Neural cell (in vitro differentiated cells): Measurements from ENCODE around the gene NKD1. TPM values are rescaled to one million over a fixed set of nuclear protein-coding genes. Genes with fewer than 3 reads are reported as not detected.

Experiments used
- H2AFZ ChIP-seq: fragments of 200-600, 300-800 bp; sonication (generic), shearing (Covaris generic); 2 replicates; pipeline ENCODE4 v1.6.0; 2014; ENCODE audit warnings: low read depth, mild to moderate bottlenecking, antibody characterized with exemption, low read length, moderate library complexity
- H3F3A ChIP-seq: fragments of 200-600 bp; shearing (Covaris generic); 2 replicates; pipeline ENCODE4 v1.6.1; 2016; ENCODE audit warnings: mild to moderate bottlenecking, moderate library complexity, mixed read lengths, antibody characterized with exemption, low read length; ENCODE audit not compliant: insufficient read depth, poor library complexity, severe bottlenecking
- H3K27ac ChIP-seq: fragments of 200-600, 300-800 bp; sonication (generic), shearing (Covaris generic); 2 replicates; pipeline ENCODE4 v1.5.1; 2014; ENCODE audit warnings: mild to moderate bottlenecking, low read length, moderate library complexity
- H3K27me3 ChIP-seq: fragments of 300-800, 200-600 bp; sonication (generic), shearing (Covaris generic); 2 replicates; pipeline ENCODE4 v1.6.0; 2014; ENCODE audit warnings: mild to moderate bottlenecking, low read depth, low read length, moderate library complexity; ENCODE audit not compliant: insufficient read depth
- H3K36me3 ChIP-seq: fragments of 300-800, 200-600 bp; sonication (generic), shearing (Covaris generic); 2 replicates; pipeline ENCODE4 v1.5.1; 2014; ENCODE audit warnings: mild to moderate bottlenecking, antibody characterized with exemption, low read length, moderate library complexity; ENCODE audit not compliant: insufficient read depth
- H3K4me2 ChIP-seq: fragments of 300-800, 200-600 bp; sonication (generic), shearing (Covaris generic); 2 replicates; pipeline ENCODE4 v1.6.0; 2014; ENCODE audit warnings: mild to moderate bottlenecking, low read length
- H3K4me3 ChIP-seq: fragments of 300-800, 200-600 bp; sonication (generic), shearing (Covaris generic); 2 replicates; pipeline ENCODE4 v1.5.1; 2014; ENCODE audit warnings: mild to moderate bottlenecking, low read length, moderate library complexity
- H3K79me2 ChIP-seq: fragments of 200-600 bp; shearing (Covaris generic); replicated peaks from 2 replicates; pipeline ENCODE4 v1.6.0; 2014; ENCODE audit warnings: mild to moderate bottlenecking, low read length, moderate library complexity; ENCODE audit not compliant: insufficient read depth
- H3K9ac ChIP-seq: fragments of 300-800, 200-600 bp; sonication (generic), shearing (Covaris generic); 2 replicates; pipeline ENCODE4 v1.6.1; 2016; ENCODE audit warnings: mild to moderate bottlenecking, low read length, mixed read lengths
- H3K9me2 ChIP-seq: fragments of 200-600 bp; shearing (Covaris generic); 2 replicates; pipeline ENCODE4 v1.6.1; 2016; ENCODE audit warnings: mild to moderate bottlenecking, low read length, mixed read lengths; ENCODE audit not compliant: insufficient read depth
- H3K9me3 ChIP-seq: fragments of 200-600, 300-800 bp; sonication (generic), shearing (Covaris generic); 2 replicates; pipeline ENCODE4 v1.6.1; 2016; ENCODE audit warnings: mild to moderate bottlenecking, mixed run types, low read length, moderate library complexity, mixed read lengths
- H4K20me1 ChIP-seq: fragments of 200-600 bp; shearing (Covaris generic); 2 replicates; pipeline ENCODE4 v1.6.1; 2016; ENCODE audit warnings: mild to moderate bottlenecking, mixed run types; ENCODE audit not compliant: insufficient read depth
- EP300 ChIP-seq: fragments of 450-650 bp; conservative IDR thresholded peaks from 2 replicates; pipeline ENCODE4 v1.6.1; 2014; ENCODE audit warnings: antibody characterized with exemption, mild to moderate bottlenecking, moderate library complexity; ENCODE audit not compliant: poor library complexity, severe bottlenecking
- EZH2 ChIP-seq: fragments of 200-600, 300-800 bp; shearing (Covaris generic), sonication (generic); IDR thresholded peaks from 2 replicates; pipeline ENCODE4 v1.6.1; 2014; ENCODE audit warnings: antibody characterized with exemption, low read length, borderline replicate concordance, mild to moderate bottlenecking; ENCODE audit not compliant: insufficient read depth, poor library complexity, severe bottlenecking
- MXI1 ChIP-seq: fragments of 450-650 bp; conservative IDR thresholded peaks from 2 replicates; pipeline ENCODE4 v1.6.1; 2014; ENCODE audit warnings: antibody characterized with exemption, mild to moderate bottlenecking; ENCODE audit not compliant: poor library complexity, severe bottlenecking
- POLR2AphosphoS5 ChIP-seq: IDR thresholded peaks from 2 replicates; pipeline ENCODE4 v1.6.1; 2012
- RAD21 ChIP-seq: fragments of 450-650 bp; conservative IDR thresholded peaks from 2 replicates; pipeline ENCODE4 v1.6.1; 2014; ENCODE audit warnings: antibody characterized with exemption, mild to moderate bottlenecking, moderate library complexity
- SMC3 ChIP-seq: fragments of 450-650 bp; conservative IDR thresholded peaks from 2 replicates; pipeline ENCODE4 v1.6.1; 2014; ENCODE audit warnings: antibody characterized with exemption, mild to moderate bottlenecking, moderate library complexity; ENCODE audit not compliant: poor library complexity
- TAF1 ChIP-seq: IDR thresholded peaks from 2 replicates; pipeline ENCODE4 v1.6.1; 2012; ENCODE audit warnings: low read depth
- polyA plus RNA-seq: library from polyadenylated mRNA; depleted of rRNA; stranded (reverse); fragments of >200 nt; gene quantifications from 2 replicates; pipeline ENCODE4 v1.2.3, GENCODE V29; 2014
- TF ChIP-seq, protein P1 (sequence below): fragments of 450-650 bp; IDR thresholded peaks from 2 replicates; pipeline ENCODE4 v1.5.1; 2014; ENCODE audit warnings: antibody characterized with exemption, mild to moderate bottlenecking, moderate library complexity; ENCODE audit not compliant: poor library complexity, severe bottlenecking
- TF ChIP-seq, protein P2 (sequence below): IDR thresholded peaks from 2 replicates; pipeline ENCODE4 v1.6.1; 2012; ENCODE audit warnings: borderline replicate concordance

The NKD1 gene
- polyA plus RNA-seq, 1 donor from 2014 or later = 1.1 TPM

DNA sequence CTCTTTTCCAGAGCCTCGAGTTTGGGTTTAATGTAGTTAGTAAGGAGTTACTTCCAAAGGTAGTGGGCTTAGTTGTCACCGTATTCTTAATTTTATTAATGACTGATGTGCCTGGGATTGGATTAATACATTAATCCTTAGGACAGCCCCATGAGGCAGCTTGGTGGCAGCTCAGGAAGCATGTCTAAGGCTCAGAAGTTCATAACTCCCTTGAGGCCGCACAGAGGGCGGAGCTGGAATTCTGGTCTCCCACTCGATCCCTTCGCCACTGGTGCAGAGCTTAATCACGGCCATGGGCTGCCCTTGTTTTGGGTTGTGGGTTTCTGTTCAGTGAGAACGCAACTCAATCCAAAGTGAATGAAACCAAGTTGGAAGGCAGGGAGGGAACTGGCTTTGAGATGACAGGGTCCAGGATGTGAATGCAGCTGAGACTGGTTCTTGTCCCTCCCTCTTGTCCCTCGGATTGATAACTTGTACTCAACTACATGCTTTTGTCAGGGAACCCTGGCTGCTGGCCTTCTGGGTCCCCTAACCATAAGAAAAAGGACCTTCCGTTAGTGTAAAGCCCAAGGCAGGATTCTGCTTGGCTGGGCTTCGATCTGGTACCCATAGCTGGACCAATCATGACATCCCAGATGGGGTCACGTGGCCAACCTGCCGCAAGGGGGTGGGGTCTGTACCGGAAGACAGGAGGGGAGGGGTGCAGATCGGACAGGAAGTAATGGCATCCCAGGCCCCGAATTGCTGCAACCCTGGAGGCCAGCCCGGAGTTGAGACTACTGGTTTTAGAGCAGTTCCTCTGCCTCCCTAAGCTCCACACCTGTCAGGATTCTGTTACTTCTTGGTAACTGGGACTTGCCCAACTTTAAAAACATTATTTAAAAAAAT is 87.6 kb downstream of the NKD1 start:
- Histone ChIP-seq H4K20me1 (no peaks in the 10 kb centered on the region), H2AFZ (no peak overlapping the region), H3K36me3 (no peaks in the 10 kb centered on the region), H3K9me3 (no peaks in the 10 kb centered on the region), H3K27ac (no peak overlapping the region), H3K4me3 (no peak overlapping the region), H3K79me2 (no peaks in the 10 kb centered on the region), H3K9ac (no peak overlapping the region), H3F3A (no peaks in the 10 kb centered on the region), H3K9me2 (no peaks in the 10 kb centered on the region), H3K27me3 (no peaks in the 10 kb centered on the region), H3K4me2 (no peak overlapping the region)
- no peak for TF ChIP-seq SMC3
- no peak for TF ChIP-seq EP300
- TF ChIP-seq RAD21 = no peak
- no peak for TF ChIP-seq TAF1
- TF ChIP-seq, protein P1, sequence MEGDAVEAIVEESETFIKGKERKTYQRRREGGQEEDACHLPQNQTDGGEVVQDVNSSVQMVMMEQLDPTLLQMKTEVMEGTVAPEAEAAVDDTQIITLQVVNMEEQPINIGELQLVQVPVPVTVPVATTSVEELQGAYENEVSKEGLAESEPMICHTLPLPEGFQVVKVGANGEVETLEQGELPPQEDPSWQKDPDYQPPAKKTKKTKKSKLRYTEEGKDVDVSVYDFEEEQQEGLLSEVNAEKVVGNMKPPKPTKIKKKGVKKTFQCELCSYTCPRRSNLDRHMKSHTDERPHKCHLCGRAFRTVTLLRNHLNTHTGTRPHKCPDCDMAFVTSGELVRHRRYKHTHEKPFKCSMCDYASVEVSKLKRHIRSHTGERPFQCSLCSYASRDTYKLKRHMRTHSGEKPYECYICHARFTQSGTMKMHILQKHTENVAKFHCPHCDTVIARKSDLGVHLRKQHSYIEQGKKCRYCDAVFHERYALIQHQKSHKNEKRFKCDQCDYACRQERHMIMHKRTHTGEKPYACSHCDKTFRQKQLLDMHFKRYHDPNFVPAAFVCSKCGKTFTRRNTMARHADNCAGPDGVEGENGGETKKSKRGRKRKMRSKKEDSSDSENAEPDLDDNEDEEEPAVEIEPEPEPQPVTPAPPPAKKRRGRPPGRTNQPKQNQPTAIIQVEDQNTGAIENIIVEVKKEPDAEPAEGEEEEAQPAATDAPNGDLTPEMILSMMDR = no peak
- no peak for TF ChIP-seq POLR2AphosphoS5
- no peak for TF ChIP-seq EZH2
- TF ChIP-seq MXI1 = no peak
- TF ChIP-seq, protein P2, sequence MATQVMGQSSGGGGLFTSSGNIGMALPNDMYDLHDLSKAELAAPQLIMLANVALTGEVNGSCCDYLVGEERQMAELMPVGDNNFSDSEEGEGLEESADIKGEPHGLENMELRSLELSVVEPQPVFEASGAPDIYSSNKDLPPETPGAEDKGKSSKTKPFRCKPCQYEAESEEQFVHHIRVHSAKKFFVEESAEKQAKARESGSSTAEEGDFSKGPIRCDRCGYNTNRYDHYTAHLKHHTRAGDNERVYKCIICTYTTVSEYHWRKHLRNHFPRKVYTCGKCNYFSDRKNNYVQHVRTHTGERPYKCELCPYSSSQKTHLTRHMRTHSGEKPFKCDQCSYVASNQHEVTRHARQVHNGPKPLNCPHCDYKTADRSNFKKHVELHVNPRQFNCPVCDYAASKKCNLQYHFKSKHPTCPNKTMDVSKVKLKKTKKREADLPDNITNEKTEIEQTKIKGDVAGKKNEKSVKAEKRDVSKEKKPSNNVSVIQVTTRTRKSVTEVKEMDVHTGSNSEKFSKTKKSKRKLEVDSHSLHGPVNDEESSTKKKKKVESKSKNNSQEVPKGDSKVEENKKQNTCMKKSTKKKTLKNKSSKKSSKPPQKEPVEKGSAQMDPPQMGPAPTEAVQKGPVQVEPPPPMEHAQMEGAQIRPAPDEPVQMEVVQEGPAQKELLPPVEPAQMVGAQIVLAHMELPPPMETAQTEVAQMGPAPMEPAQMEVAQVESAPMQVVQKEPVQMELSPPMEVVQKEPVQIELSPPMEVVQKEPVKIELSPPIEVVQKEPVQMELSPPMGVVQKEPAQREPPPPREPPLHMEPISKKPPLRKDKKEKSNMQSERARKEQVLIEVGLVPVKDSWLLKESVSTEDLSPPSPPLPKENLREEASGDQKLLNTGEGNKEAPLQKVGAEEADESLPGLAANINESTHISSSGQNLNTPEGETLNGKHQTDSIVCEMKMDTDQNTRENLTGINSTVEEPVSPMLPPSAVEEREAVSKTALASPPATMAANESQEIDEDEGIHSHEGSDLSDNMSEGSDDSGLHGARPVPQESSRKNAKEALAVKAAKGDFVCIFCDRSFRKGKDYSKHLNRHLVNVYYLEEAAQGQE = no peak

DNA sequence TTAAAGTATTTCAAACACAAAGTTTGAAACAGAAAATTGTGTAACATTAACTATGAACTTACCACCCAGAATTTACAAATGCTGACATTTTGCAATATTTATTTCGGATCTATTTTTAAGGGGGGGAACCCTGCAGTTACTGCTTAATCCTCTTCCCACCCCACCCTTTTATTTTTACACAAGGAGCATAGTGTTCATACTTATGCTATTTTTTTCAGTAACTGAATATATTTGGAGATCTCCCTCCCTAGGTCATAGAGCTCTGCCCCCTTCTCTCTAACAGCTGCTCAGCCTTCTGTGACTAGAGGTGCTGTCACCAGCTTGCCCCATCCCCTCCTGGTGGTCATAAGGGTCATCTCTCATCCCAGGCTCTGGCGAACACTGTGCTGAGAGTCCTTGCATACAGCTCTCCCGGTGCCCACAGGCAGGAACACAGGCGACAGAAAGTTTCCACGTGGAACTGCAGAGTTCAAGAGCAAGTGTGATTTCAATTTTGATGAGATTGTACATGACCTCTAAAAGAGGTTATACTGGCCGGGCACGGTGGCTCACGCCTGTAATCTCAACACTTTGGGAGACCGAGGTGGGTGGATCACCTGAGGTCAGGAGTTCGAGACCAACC is 88.7 kb downstream of the NKD1 start:
- no peaks in the 10 kb centered on the region for H3K9me2 ChIP-seq
- no peaks in the 10 kb centered on the region for H3K9me3 ChIP-seq
- H2AFZ ChIP-seq = no peak overlapping the region
- no peak overlapping the region for H3K4me2 ChIP-seq
- H3K27me3 ChIP-seq = no peaks in the 10 kb centered on the region
- H3K27ac ChIP-seq = no peak overlapping the region
- no peak overlapping the region for H3K4me3 ChIP-seq
- no peaks in the 10 kb centered on the region for H3K36me3 ChIP-seq
- no peak overlapping the region for H3K9ac ChIP-seq
- TF ChIP-seq RAD21 (no peak), SMC3 (no peak), TAF1 (no peak), POLR2AphosphoS5 (no peak), EP300 (no peak), MXI1 (no peak), EZH2 (no peak)
- TF ChIP-seq, protein P1 = no peak
- TF ChIP-seq, protein P2 = no peak
- no peaks in the 10 kb centered on the region for H3K79me2 ChIP-seq
- no peaks in the 10 kb centered on the region for H3F3A ChIP-seq
- no peaks in the 10 kb centered on the region for H4K20me1 ChIP-seq
